Fibroblast of lung (primary cell): ENCODE data around the gene SORCS2. TPM values are rescaled to one million over a fixed set of nuclear protein-coding genes. Genes with fewer than 3 reads are reported as not detected.

Experiments used
- DNase-seq, 2 donors: peaks; one replicate each; pipeline versions ENCODE4 v3.0.0 to v3.0.0-alpha.2; 2010; ENCODE audit warnings: low read depth in 2 of 2
- H2AFZ ChIP-seq: 2 replicates; pipeline ENCODE4 v1.5.1; 2012; ENCODE audit warnings: low read length, control low read depth, inconsistent platforms
- H3K27ac ChIP-seq: 2 replicates; pipeline ENCODE4 v1.5.1; 2011; ENCODE audit warnings: low read length, control low read depth; ENCODE audit not compliant: insufficient read depth
- H3K27me3 ChIP-seq: 2 replicates; pipeline ENCODE4 v1.5.1; 2011; ENCODE audit warnings: mild to moderate bottlenecking, low read length; ENCODE audit not compliant: control insufficient read depth, insufficient read depth
- H3K36me3 ChIP-seq: 2 replicates; pipeline ENCODE4 v1.5.1; 2011; ENCODE audit warnings: low read length; ENCODE audit not compliant: control insufficient read depth, insufficient read depth
- H3K4me1 ChIP-seq: 2 replicates; pipeline ENCODE4 v1.5.1; 2011; ENCODE audit warnings: low read length; ENCODE audit not compliant: control insufficient read depth, insufficient read depth; ENCODE audit errors: extremely low read depth
- H3K4me2 ChIP-seq: 2 replicates; pipeline ENCODE4 v1.5.1; 2011; ENCODE audit warnings: low read length, control low read depth; ENCODE audit not compliant: insufficient read depth; ENCODE audit errors: extremely low read depth
- H3K4me3 ChIP-seq, 4 experiments: fragments of 200-600 bp in 1 of 4; sonication (generic) in 1 of 4; replicated peaks in 1 of 4; 2 replicates each; pipeline ENCODE4 v1.5.1; 2011 to 2016; ENCODE audit warnings: low read length in 4 of 4, low read depth in 3 of 4, mild to moderate bottlenecking in 3 of 4, control low read depth in 2 of 4, inconsistent platforms in 1 of 4, mixed read lengths in 1 of 4; ENCODE audit not compliant: insufficient read depth in 1 of 4; ENCODE audit errors: control extremely low read depth in 1 of 4
- H3K79me2 ChIP-seq: 2 replicates; pipeline ENCODE4 v1.5.1; 2012; ENCODE audit warnings: mild to moderate bottlenecking, low read length, inconsistent platforms; ENCODE audit not compliant: control insufficient read depth, insufficient read depth
- H3K9ac ChIP-seq: 2 replicates; pipeline ENCODE4 v1.5.1; 2011; ENCODE audit warnings: mild to moderate bottlenecking, low read length, control low read depth; ENCODE audit not compliant: insufficient read depth
- H3K9me3 ChIP-seq: 2 replicates; pipeline ENCODE4 v1.5.1; 2012; ENCODE audit warnings: low read depth, low read length; ENCODE audit not compliant: control insufficient read depth, insufficient read depth
- H4K20me1 ChIP-seq: 2 replicates; pipeline ENCODE4 v1.5.1; 2011; ENCODE audit warnings: low read length; ENCODE audit not compliant: control insufficient read depth, insufficient read depth; ENCODE audit errors: extremely low read depth
- EZH2 ChIP-seq: IDR thresholded peaks from 2 replicates; pipeline ENCODE4 v1.5.1; 2012; ENCODE audit warnings: low read length, control low read depth, mild to moderate bottlenecking; ENCODE audit errors: missing control alignments
- polyA plus RNA-seq, 2 donors: library from polyadenylated mRNA; depleted of rRNA in 1 of 2; stranded (reverse) in 1 of 2; unstranded in 1 of 2; fragments of >200 nt; gene quantifications; 2 replicates each; pipeline ENCODE4 v1.2.1, GENCODE V29; 2011 to 2012; ENCODE audit warnings: missing spikeins in 1 of 2
- total RNA-seq: library from RNA; depleted of rRNA; stranded (reverse); fragments of >200 nt; gene quantifications from 2 replicates; pipeline ENCODE4 v1.2.1, GENCODE V29; 2014
- TF ChIP-seq, protein P1 (sequence below), 2 donors: IDR thresholded peaks in 1 of 2; conservative IDR thresholded peaks in 1 of 2; 1 replicate in 1 of 2; 2 replicates in 1 of 2; pipeline ENCODE4 v1.5.1; 2011 to 2012; ENCODE audit warnings: low read length in 2 of 2, control low read depth in 1 of 2, inconsistent platforms in 1 of 2, low read depth in 1 of 2, mild to moderate bottlenecking in 1 of 2

SORCS2 gene
- total and polyA plus RNA-seq, 2 donors (not counting 1 experiment from before 2014, with no cell fraction given): 0.17 to 0.41 TPM

GRCh38 chr4:7511525-7511924 is 319.2 kb downstream of the SORCS2 start:
- Histone ChIP-seq H3K4me3 (no peak overlapping the region), H3K79me2 (no peaks in the 10 kb centered on the region), H3K4me2 (no peak overlapping the region), H3K9ac (no peak overlapping the region), H3K27me3 (no peaks in the 10 kb centered on the region), H2AFZ (no peak overlapping the region), H3K36me3 (no peaks in the 10 kb centered on the region), H4K20me1 (no peaks in the 10 kb centered on the region), H3K27ac (no peak overlapping the region), H3K9me3 (no peaks in the 10 kb centered on the region), H3K4me1 (no peaks in the 10 kb centered on the region)
- no peak for TF ChIP-seq EZH2
- TF ChIP-seq, protein P1, sequence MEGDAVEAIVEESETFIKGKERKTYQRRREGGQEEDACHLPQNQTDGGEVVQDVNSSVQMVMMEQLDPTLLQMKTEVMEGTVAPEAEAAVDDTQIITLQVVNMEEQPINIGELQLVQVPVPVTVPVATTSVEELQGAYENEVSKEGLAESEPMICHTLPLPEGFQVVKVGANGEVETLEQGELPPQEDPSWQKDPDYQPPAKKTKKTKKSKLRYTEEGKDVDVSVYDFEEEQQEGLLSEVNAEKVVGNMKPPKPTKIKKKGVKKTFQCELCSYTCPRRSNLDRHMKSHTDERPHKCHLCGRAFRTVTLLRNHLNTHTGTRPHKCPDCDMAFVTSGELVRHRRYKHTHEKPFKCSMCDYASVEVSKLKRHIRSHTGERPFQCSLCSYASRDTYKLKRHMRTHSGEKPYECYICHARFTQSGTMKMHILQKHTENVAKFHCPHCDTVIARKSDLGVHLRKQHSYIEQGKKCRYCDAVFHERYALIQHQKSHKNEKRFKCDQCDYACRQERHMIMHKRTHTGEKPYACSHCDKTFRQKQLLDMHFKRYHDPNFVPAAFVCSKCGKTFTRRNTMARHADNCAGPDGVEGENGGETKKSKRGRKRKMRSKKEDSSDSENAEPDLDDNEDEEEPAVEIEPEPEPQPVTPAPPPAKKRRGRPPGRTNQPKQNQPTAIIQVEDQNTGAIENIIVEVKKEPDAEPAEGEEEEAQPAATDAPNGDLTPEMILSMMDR (conservative IDR thresholded peaks at IDR 0.05 in 1 of 2, IDR thresholded peaks at IDR 0.05 in 1 of 2; ENCODE audit: low read depth in 1 of 2, low read length in 2 of 2): no peak
- DNase-seq: no peak

DNA sequence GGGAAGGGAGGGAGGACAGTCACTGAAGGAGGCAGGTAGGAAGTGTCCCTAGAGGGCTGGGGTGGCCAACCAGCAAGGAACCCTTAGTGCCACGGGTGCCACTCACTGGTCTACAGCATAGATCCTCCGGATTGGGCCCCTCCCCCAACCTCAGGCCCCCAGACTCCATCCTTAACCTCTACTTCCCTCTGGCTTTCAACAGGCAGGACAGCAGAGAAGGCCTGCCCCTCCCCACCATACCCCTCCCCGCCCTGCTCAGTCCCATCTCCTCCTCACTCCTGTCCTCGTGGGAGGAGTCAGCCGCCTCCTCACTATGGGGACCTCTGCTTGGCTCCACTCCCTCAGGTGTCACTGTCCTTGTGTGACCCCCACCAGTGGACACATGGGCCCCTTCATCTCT is 320.1 kb downstream of the SORCS2 start:
- Histone ChIP-seq H3K4me2 (no peak overlapping the region), H2AFZ (no peak overlapping the region), H3K9me3 (no peaks in the 10 kb centered on the region), H3K27ac (no peak overlapping the region), H3K9ac (no peak overlapping the region), H3K27me3 (peaks cover 5% of the 10 kb centered on the region), H3K4me3 (no peak overlapping the region), H3K4me1 (no peaks in the 10 kb centered on the region), H3K79me2 (no peaks in the 10 kb centered on the region), H3K36me3 (no peaks in the 10 kb centered on the region), H4K20me1 (no peaks in the 10 kb centered on the region)
- no peak for TF ChIP-seq EZH2
- TF ChIP-seq, protein P1 (conservative IDR thresholded peaks at IDR 0.05 in 1 of 2, IDR thresholded peaks at IDR 0.05 in 1 of 2; ENCODE audit: low read depth in 1 of 2, low read length in 2 of 2): no peak
- no peak for DNase-seq

GRCh38 chr4:7512946-7513345 is 320.6 kb downstream of the SORCS2 start:
- Histone ChIP-seq H3K4me2 (no peak overlapping the region), H3K27me3 (peaks cover 5% of the 10 kb centered on the region), H3K4me1 (no peaks in the 10 kb centered on the region), H3K4me3 (no peak overlapping the region), H3K9me3 (no peaks in the 10 kb centered on the region), H3K36me3 (no peaks in the 10 kb centered on the region), H4K20me1 (no peaks in the 10 kb centered on the region), H3K9ac (no peak overlapping the region), H2AFZ (no peak overlapping the region), H3K79me2 (no peaks in the 10 kb centered on the region), H3K27ac (no peak overlapping the region)
- no peak for TF ChIP-seq EZH2
- TF ChIP-seq, protein P1 (conservative IDR thresholded peaks at IDR 0.05 in 1 of 2, IDR thresholded peaks at IDR 0.05 in 1 of 2; ENCODE audit: low read depth in 1 of 2, low read length in 2 of 2): no peak
- no peak for DNase-seq
